Hematopoietic multipotent progenitor cell treated with erythropoietin and hydrocortisone succinate and interleukin-3 and kit ligand, for 6 days (in vitro differentiated cells): Measurements from ENCODE around the gene CDH23.

Experiments used
- DNase-seq: peaks from one replicate; pipeline ENCODE4 v3.0.0-alpha.2; 2015

Gene CDH23

GRCh38 chr10:71831646-71832552 is 435.2 kb downstream of the CDH23 start:
- no peak for DNase-seq

- no peak for DNase-seq
Observed at GRCh38 chr10:71832967-71833366, 436.2 kb downstream of the CDH23 start.

GRCh38 chr10:71833451-71834342 is 437.0 kb downstream of the CDH23 start:
- no peak for DNase-seq

GRCh38 chr10:71834343-71834674 is 437.6 kb downstream of the CDH23 start:
- no peak for DNase-seq

- DNase-seq, result no peak
Observed at GRCh38 chr10:71835671-71836595, 439.2 kb downstream of the CDH23 start.

- no peak for DNase-seq
Observed at GRCh38 chr10:71836596-71836974, 439.9 kb downstream of the CDH23 start.

- peak; percentile 50 for DNase-seq
Observed at GRCh38 chr10:71837098-71837827, 440.5 kb downstream of the CDH23 start.

GRCh38 chr10:71838264-71839211 is 441.8 kb downstream of the CDH23 start:
- DNase-seq, result peak; percentile 39

- DNase-seq, result peak; percentile 54
Observed at GRCh38 chr10:71840177-71840957, 443.6 kb downstream of the CDH23 start.

GRCh38 chr10:71840958-71841335 is 444.2 kb downstream of the CDH23 start:
- no peak for DNase-seq

GRCh38 chr10:71842422-71842821 is 445.7 kb downstream of the CDH23 start:
- no peak for DNase-seq

GRCh38 chr10:71842856-71843686 is 446.4 kb downstream of the CDH23 start:
- no peak for DNase-seq

- DNase-seq, result no peak
Observed at GRCh38 chr10:71844084-71844483, 447.4 kb downstream of the CDH23 start.

- no peak for DNase-seq
Observed at GRCh38 chr10:71844695-71845094, 448.0 kb downstream of the CDH23 start.

- DNase-seq, result no peak
Observed at GRCh38 chr10:71845410-71846405, 449.0 kb downstream of the CDH23 start.

GRCh38 chr10:71846816-71847215 is 450.1 kb downstream of the CDH23 start:
- no peak for DNase-seq

- DNase-seq, result no peak
Observed at GRCh38 chr10:71847418-71847817, 450.7 kb downstream of the CDH23 start.
